AG04450 (cell line): ENCODE data around the gene PRKD3. TPM values are rescaled to one million over a fixed set of nuclear protein-coding genes. Genes with fewer than 3 reads are reported as not detected.

Experiments used
- CTCF ChIA-PET: fragments of 300-600, 350-600 bp; formaldehyde crosslinking; extraction: SDS; loops from one replicate; lab custom pipeline; 2022; ENCODE audit warnings: antibody characterized with exemption, inconsistent platforms; lab: Charles Lee
- POLR2A ChIA-PET: fragments of 350-600 bp; formaldehyde crosslinking; extraction: SDS; loops from one replicate; lab custom pipeline; 2021; ENCODE audit warnings: antibody characterized with exemption, inconsistent platforms; lab: Yijun Ruan, JAX
- DNase-seq: peaks from one replicate; pipeline ENCODE4 v3.0.0-alpha.2; 2011; ENCODE audit warnings: low read depth, low spot score
- H3K27ac ChIP-seq: one replicate; pipeline ENCODE4 v1.5.1; 2012; ENCODE audit warnings: low read depth, low read length, control low read depth
- H3K27me3 ChIP-seq: one replicate; pipeline ENCODE4 v1.6.0; 2012; ENCODE audit warnings: low read length; ENCODE audit not compliant: control insufficient read depth, insufficient read depth
- H3K4me3 ChIP-seq: 2 replicates; pipeline ENCODE4 v1.5.1; 2011; ENCODE audit warnings: mild to moderate bottlenecking, low read depth, low read length, control low read depth
- H3K9me3 ChIP-seq: 2 replicates; pipeline ENCODE4 v1.5.1; 2012; ENCODE audit warnings: low read length; ENCODE audit not compliant: control insufficient read depth, insufficient read depth
- polyA plus RNA-seq: library from polyadenylated mRNA; depleted of rRNA; stranded (reverse); fragments of >200 nt; gene quantifications from 2 replicates; pipeline ENCODE4 v1.2.3, GENCODE V29; 2011; rRNA removed
- small RNA-seq: library from RNA; depleted of rRNA; stranded (forward); fragments of <200 nt; gene quantifications from one replicate; pipeline ENCODE3, GENCODE V24; 2012; ENCODE audit warnings: low read depth; ENCODE audit not compliant: insufficient read length
- TF ChIP-seq, protein P1 (sequence below): IDR thresholded peaks from 2 replicates; pipeline ENCODE4 v1.5.1; 2011; ENCODE audit warnings: low read depth, low read length, control low read depth, inconsistent platforms

Gene PRKD3
- polyA plus RNA-seq, 1 experiment: 49.5 TPM

DNA sequence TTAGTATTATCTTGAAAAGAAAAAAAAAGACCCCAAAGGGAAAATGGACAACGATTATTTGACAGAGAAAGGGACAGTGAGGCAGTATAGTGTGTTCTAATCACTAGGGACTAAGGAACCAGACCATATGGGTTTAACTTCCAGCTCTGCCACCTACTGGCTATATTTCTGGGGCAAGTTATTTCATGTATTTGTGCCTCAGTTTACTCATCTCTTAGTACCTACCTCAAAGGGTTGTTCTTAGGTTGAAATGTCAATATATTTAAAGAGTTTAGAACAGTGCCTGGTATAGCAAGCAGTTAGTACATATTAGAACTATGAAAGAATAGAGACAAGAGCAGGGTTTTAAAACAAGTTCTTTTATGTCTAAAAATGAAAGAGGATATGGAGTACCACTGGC, 42.7 kb downstream of the PRKD3 start:
- Histone ChIP-seq H3K9me3 (no peaks in the 10 kb centered on the region), H3K27ac (no peak overlapping the region), H3K27me3 (no peaks in the 10 kb centered on the region), H3K4me3 (no peak overlapping the region)
- ChIA-PET POLR2A (no interaction called here), CTCF (no interaction called here)
- TF ChIP-seq, protein P1, sequence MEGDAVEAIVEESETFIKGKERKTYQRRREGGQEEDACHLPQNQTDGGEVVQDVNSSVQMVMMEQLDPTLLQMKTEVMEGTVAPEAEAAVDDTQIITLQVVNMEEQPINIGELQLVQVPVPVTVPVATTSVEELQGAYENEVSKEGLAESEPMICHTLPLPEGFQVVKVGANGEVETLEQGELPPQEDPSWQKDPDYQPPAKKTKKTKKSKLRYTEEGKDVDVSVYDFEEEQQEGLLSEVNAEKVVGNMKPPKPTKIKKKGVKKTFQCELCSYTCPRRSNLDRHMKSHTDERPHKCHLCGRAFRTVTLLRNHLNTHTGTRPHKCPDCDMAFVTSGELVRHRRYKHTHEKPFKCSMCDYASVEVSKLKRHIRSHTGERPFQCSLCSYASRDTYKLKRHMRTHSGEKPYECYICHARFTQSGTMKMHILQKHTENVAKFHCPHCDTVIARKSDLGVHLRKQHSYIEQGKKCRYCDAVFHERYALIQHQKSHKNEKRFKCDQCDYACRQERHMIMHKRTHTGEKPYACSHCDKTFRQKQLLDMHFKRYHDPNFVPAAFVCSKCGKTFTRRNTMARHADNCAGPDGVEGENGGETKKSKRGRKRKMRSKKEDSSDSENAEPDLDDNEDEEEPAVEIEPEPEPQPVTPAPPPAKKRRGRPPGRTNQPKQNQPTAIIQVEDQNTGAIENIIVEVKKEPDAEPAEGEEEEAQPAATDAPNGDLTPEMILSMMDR: no peak
- DNase-seq: no peak

DNA sequence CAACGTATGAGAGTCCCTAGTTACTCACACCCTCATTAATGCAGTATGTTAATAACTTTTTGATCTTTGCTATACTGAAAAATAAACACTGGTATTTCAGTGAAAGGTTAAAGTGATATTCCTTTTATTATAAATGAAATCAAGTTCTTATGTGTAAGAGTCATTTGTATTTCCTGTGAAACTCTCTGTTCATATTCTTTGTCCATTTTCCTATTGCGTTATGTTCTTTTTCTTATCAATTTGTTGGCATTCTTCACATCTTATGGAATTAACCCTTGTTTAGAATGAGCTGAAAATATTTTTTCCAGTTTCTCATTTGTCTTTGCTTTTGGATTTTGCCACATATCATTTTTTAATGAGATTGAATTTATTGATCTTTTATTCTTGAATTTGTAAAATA, 48.3 kb downstream of the PRKD3 start:
- ChIA-PET CTCF (no interaction called here), POLR2A (no interaction called here)
- no peak overlapping the region for H3K4me3 ChIP-seq

More for the DNA sequence above, 48.3 kb downstream of the PRKD3 start:
- no peak for DNase-seq
- Histone ChIP-seq H3K9me3 (no peaks in the 10 kb centered on the region), H3K27ac (no peak overlapping the region), H3K27me3 (no peaks in the 10 kb centered on the region)
- TF ChIP-seq, protein P1: no peak

Small RNA genes within 50 kb of the gene (small RNA-seq; reads per million reads assigned to genes)
- gene RNU6-939P: not detected

Other genes starting within 250 kb of the PRKD3 start
- 14.1 and 17.8 TPM in 2 replicates for gene HEATR5B, start 240.5 kb downstream of the PRKD3 start, polyA plus RNA-seq
- 4.7 and 7.2 TPM in 2 replicates for gene GPATCH11, start 240.3 kb downstream of the PRKD3 start, polyA plus RNA-seq
- 24.2 and 36.5 TPM in 2 replicates for gene EIF2AK2, start 167.9 kb downstream of the PRKD3 start, polyA plus RNA-seq
- gene SULT6B1, start 136.2 kb downstream of the PRKD3 start, polyA plus RNA-seq: not detected in 2 replicates
- gene CEBPZOS, start 128.3 kb downstream of the PRKD3 start, polyA plus RNA-seq: 42.1 and 50.5 TPM in 2 replicates
- 14.1 and 21.1 TPM in 2 replicates for gene CEBPZ, start 93.2 kb downstream of the PRKD3 start, polyA plus RNA-seq
- 17.1 and 23.3 TPM in 2 replicates for gene NDUFAF7, start 93.2 kb downstream of the PRKD3 start, polyA plus RNA-seq
- gene QPCT, start 19.8 kb upstream of the PRKD3 start, polyA plus RNA-seq: 8.3 and 11.2 TPM in 2 replicates